IMR-90 (cell line): Measurements from ENCODE around the gene BACH1. TPM values are rescaled to one million over a fixed set of nuclear protein-coding genes. Genes with fewer than 3 reads are reported as not detected.
A peak's percentile ranks its signal among the peaks of the same experiment; 100 is the strongest.

Experiments used
- ATAC-seq: fragments of 200-7000 bp; cut with Tn5 transposase; 2 replicates; pipeline ENCODE4 v1.9.1; 2020; ENCODE audit warnings: low read depth, mild to moderate bottlenecking, moderate library complexity
- BruUV-seq: library from RNA; stranded (reverse); fragments of 400-500 nt; replicated peaks from 2 replicates; lab custom pipeline; 2021; lab: Mats Ljungman, UMichigan
- CTCF ChIA-PET: fragments of 300-600 bp; formaldehyde crosslinking; extraction: SDS; loops from one replicate; lab custom pipeline; 2021; ENCODE audit warnings: antibody characterized with exemption; lab: Yijun Ruan, JAX
- POLR2A ChIA-PET: fragments of 300-600 bp; sonication (Branson Sonifier 250); formaldehyde crosslinking; loops from one replicate; lab custom pipeline; 2022; ENCODE audit warnings: antibody characterized with exemption; ENCODE audit not compliant: unreplicated experiment; lab: Charles Lee
- DNase-seq: peaks from one replicate; pipeline ENCODE4 v3.0.0; 2013
- H2AFZ ChIP-seq: replicated peaks from 2 replicates; pipeline ENCODE3; 2013; ENCODE audit warnings: low read length, mild to moderate bottlenecking; ENCODE audit not compliant: poor library complexity
- H2AK5ac ChIP-seq: 2 replicates; pipeline ENCODE4 v1.6.1; 2013; ENCODE audit warnings: low read depth, low read length, inconsistent platforms
- H2AK9ac ChIP-seq: replicated peaks from 2 replicates; pipeline ENCODE3; 2013; ENCODE audit warnings: mild to moderate bottlenecking, low read depth, low read length, moderate library complexity; ENCODE audit not compliant: poor library complexity
- H2BK120ac ChIP-seq: 2 replicates; pipeline ENCODE4 v1.6.1; 2013; ENCODE audit warnings: low read depth, low read length, inconsistent platforms
- H2BK15ac ChIP-seq: 3 replicates; pipeline ENCODE4 v1.6.1; 2013; ENCODE audit warnings: low read depth, low read length, inconsistent platforms
- H2BK20ac ChIP-seq: 2 replicates; pipeline ENCODE4 v1.6.1; 2013; ENCODE audit warnings: low read depth, mild to moderate bottlenecking, inconsistent platforms, low read length, moderate library complexity
- H2BK5ac ChIP-seq: 2 replicates; pipeline ENCODE4 v1.6.1; 2013; ENCODE audit warnings: mild to moderate bottlenecking, low read depth, low read length, inconsistent platforms; ENCODE audit not compliant: poor library complexity, severe bottlenecking
- H3K14ac ChIP-seq: replicated peaks from 2 replicates; pipeline ENCODE4 v1.6.1; 2013; ENCODE audit warnings: low read depth, low read length, inconsistent platforms
- H3K18ac ChIP-seq: 2 replicates; pipeline ENCODE4 v1.6.1; 2013; ENCODE audit warnings: low read depth, low read length, control low read depth
- H3K23ac ChIP-seq: 2 replicates; pipeline ENCODE4 v1.6.1; 2013; ENCODE audit warnings: low read depth, low read length, inconsistent platforms
- H3K27ac ChIP-seq: 2 replicates; pipeline ENCODE4 v1.5.1; 2013; ENCODE audit warnings: mild to moderate bottlenecking, control low read depth, low read length; ENCODE audit not compliant: insufficient read depth
- H3K27me3 ChIP-seq: 2 replicates; pipeline ENCODE4 v1.6.1; 2013; ENCODE audit warnings: low read length; ENCODE audit not compliant: control insufficient read depth, insufficient read depth
- H3K36me3 ChIP-seq: 2 replicates; pipeline ENCODE4 v1.6.1; 2013; ENCODE audit warnings: low read length, mixed read lengths; ENCODE audit not compliant: control insufficient read depth, insufficient read depth
- H3K4ac ChIP-seq: 2 replicates; pipeline ENCODE4 v1.6.1; 2013; ENCODE audit warnings: low read depth, low read length, inconsistent platforms
- H3K4me1 ChIP-seq: 2 replicates; pipeline ENCODE4 v1.6.1; 2013; ENCODE audit warnings: low read length, mixed read lengths; ENCODE audit not compliant: control insufficient read depth, insufficient read depth
- H3K4me2 ChIP-seq: 2 replicates; pipeline ENCODE4 v1.6.1; 2013; ENCODE audit warnings: low read depth, mild to moderate bottlenecking, control low read depth, low read length, moderate library complexity
- H3K4me3 ChIP-seq: 2 replicates; pipeline ENCODE4 v1.5.1; 2013; ENCODE audit warnings: low read depth, mild to moderate bottlenecking, control low read depth, low read length, moderate library complexity; ENCODE audit not compliant: insufficient read depth
- H3K56ac ChIP-seq: 2 replicates; pipeline ENCODE4 v1.6.1; 2013; ENCODE audit warnings: low read length, inconsistent platforms; ENCODE audit not compliant: insufficient read depth; ENCODE audit errors: extremely low read depth
- H3K79me1 ChIP-seq, 2 experiments: 2 replicates each; pipeline ENCODE4 v1.6.1; 2013; ENCODE audit warnings: low read length in 2 of 2, inconsistent platforms in 1 of 2, low read depth in 1 of 2
- H3K9ac ChIP-seq: 2 replicates; pipeline ENCODE4 v1.6.1; 2013; ENCODE audit warnings: low read depth, low read length, control low read depth
- H3K9me1 ChIP-seq: 2 replicates; pipeline ENCODE4 v1.6.1; 2013; ENCODE audit warnings: low read length, inconsistent platforms; ENCODE audit not compliant: insufficient read depth
- H3K9me3 ChIP-seq: 2 replicates; pipeline ENCODE4 v1.6.1; 2013; ENCODE audit warnings: low read length; ENCODE audit not compliant: control insufficient read depth, insufficient read depth
- H4K20me1 ChIP-seq: 2 replicates; pipeline ENCODE4 v1.6.1; 2013; ENCODE audit warnings: low read length, inconsistent platforms; ENCODE audit not compliant: insufficient read depth
- H4K5ac ChIP-seq: 2 replicates; pipeline ENCODE4 v1.6.1; 2013; ENCODE audit warnings: mild to moderate bottlenecking, low read depth, low read length, control low read depth
- H4K8ac ChIP-seq, 2 experiments: 2 replicates each; pipeline ENCODE4 v1.6.1; 2013; ENCODE audit warnings: low read depth in 2 of 2, low read length in 2 of 2, control low read depth in 1 of 2, inconsistent platforms in 1 of 2
- H4K91ac ChIP-seq: 2 replicates; pipeline ENCODE4 v1.6.1; 2013; ENCODE audit warnings: low read depth, low read length, inconsistent platforms; ENCODE audit not compliant: insufficient read depth
- BHLHE40 ChIP-seq: fragments of 150-350 bp; IDR thresholded peaks from 2 replicates; pipeline ENCODE4 v1.6.1; 2016; ENCODE audit warnings: mild to moderate bottlenecking, low read depth, low read length
- CEBPB ChIP-seq: IDR thresholded peaks from 2 replicates; pipeline ENCODE4 v1.6.1; 2012; ENCODE audit warnings: low read depth, low read length, improper control_type of control experiment
- CHD1 ChIP-seq: IDR thresholded peaks from 2 replicates; pipeline ENCODE4 v1.6.1; 2012; ENCODE audit warnings: low read depth, low read length, improper control_type of control experiment
- FOS ChIP-seq: fragments of 150-350 bp; IDR thresholded peaks from 2 replicates; pipeline ENCODE4 v1.6.1; 2016; ENCODE audit warnings: low read depth, low read length
- MAFK ChIP-seq: IDR thresholded peaks from 2 replicates; pipeline ENCODE4 v1.6.1; 2012; ENCODE audit warnings: low read depth, low read length, improper control_type of control experiment
- MAZ ChIP-seq: IDR thresholded peaks from 2 replicates; pipeline ENCODE4 v1.6.1; 2012; ENCODE audit warnings: low read depth, mild to moderate bottlenecking, low read length, improper control_type of control experiment, moderate library complexity, borderline replicate concordance
- MXI1 ChIP-seq: IDR thresholded peaks from 2 replicates; pipeline ENCODE4 v1.6.1; 2012; ENCODE audit warnings: low read depth, mild to moderate bottlenecking, low read length, moderate library complexity, borderline replicate concordance
- NFE2L2 ChIP-seq: fragments of 150-350 bp; IDR thresholded peaks from 2 replicates; pipeline ENCODE4 v1.6.1; 2016; ENCODE audit warnings: low read depth, mild to moderate bottlenecking, low read length
- POLR2A ChIP-seq: IDR thresholded peaks from 2 replicates; pipeline ENCODE4 v1.6.1; 2012; ENCODE audit warnings: mild to moderate bottlenecking, low read depth, low read length
- RAD21 ChIP-seq: IDR thresholded peaks from 2 replicates; pipeline ENCODE4 v1.6.1; 2012; ENCODE audit warnings: low read length, improper control_type of control experiment
- RCOR1 ChIP-seq: IDR thresholded peaks from 2 replicates; pipeline ENCODE4 v1.6.1; 2012; ENCODE audit warnings: mild to moderate bottlenecking, low read length, improper control_type of control experiment; ENCODE audit not compliant: insufficient replicate concordance
- RFX5 ChIP-seq: IDR thresholded peaks from 2 replicates; pipeline ENCODE4 v1.8.0; 2012; ENCODE audit warnings: low read depth, mild to moderate bottlenecking, low read length, moderate library complexity
- SMC3 ChIP-seq: fragments of 150-350 bp; IDR thresholded peaks from 2 replicates; pipeline ENCODE4 v1.6.1; 2016; ENCODE audit warnings: low read depth, mild to moderate bottlenecking, antibody characterized with exemption, low read length, moderate library complexity
- WGBS, 2 experiments: methylation state at CpG; one replicate each; pipeline versions ENCODE4 v1.1.5 to v1.1.7; 2013; ENCODE audit warnings: missing lambda C conversion rate in 2 of 2; ENCODE audit not compliant: insufficient read length in 1 of 2; ENCODE audit errors: extremely low coverage in 2 of 2; 5-methylcytosine and 5-hydroxymethylcytosine counted together
- dilution Hi-C: fragments of 300-500 bp; cut with HindIII; formaldehyde crosslinking; loops from one replicate; pipeline ENCODE4 v1.14.3; 2018; ENCODE audit warnings: low sequenced_read_pairs; ENCODE audit not compliant: unreplicated experiment
- in situ Hi-C: fragments of 300-500 bp; cut with MboI; formaldehyde crosslinking; loops from 3 replicates; pipeline ENCODE4 v1.14.3; 2019; ENCODE audit warnings: low sequenced_read_pairs, inconsistent platforms, mixed read lengths
- intact Hi-C: fragments of 100-400 bp; cut with micrococcal nuclease; formaldehyde crosslinking; loops from 2 replicates; pipeline ENCODE4 v1.10.0; 2022
- polyA plus RNA-seq, 3 experiments: library from polyadenylated mRNA; depleted of rRNA; stranded (reverse); fragments of >200 nt; gene quantifications; 2 replicates each; pipeline ENCODE4 v1.2.3, GENCODE V29; 2012; ENCODE audit warnings: low replicate concordance in 1 of 3
- total RNA-seq: library from RNA; depleted of rRNA; stranded (reverse); fragments of >200 nt; gene quantifications from 2 replicates; pipeline ENCODE4 v1.2.3, GENCODE V29; 2012
- TF ChIP-seq, protein P1 (sequence below): conservative IDR thresholded peaks from 2 replicates; pipeline ENCODE4 v1.5.1; 2012; ENCODE audit warnings: mild to moderate bottlenecking, low read depth, low read length, improper control_type of control experiment
- TF ChIP-seq, protein P2 (sequence below): fragments of 150-350 bp; IDR thresholded peaks from 2 replicates; pipeline ENCODE4 v1.6.1; 2017; ENCODE audit warnings: mild to moderate bottlenecking, antibody characterized with exemption, low read length, low read depth
- TF ChIP-seq, protein P3 (sequence below): fragments of 150-350 bp; IDR thresholded peaks from 2 replicates; pipeline ENCODE4 v1.6.1; 2016; ENCODE audit warnings: low read depth, mild to moderate bottlenecking, low read length, moderate library complexity, borderline replicate concordance

Gene BACH1
- total and polyA plus RNA-seq, 2 of the 4 experiments (the other 2 are of a cell fraction), result 23.1 to 108 TPM

- H3K79me1 ChIP-seq, result peaks cover 0 to 48% of the 10 kb centered on the region in 2 experiments; a peak in 3 of 4 replicates
- H3K36me3 ChIP-seq, result peaks cover 3% of the 10 kb centered on the region
- peak overlapping the region; percentile 44 for H3K4me2 ChIP-seq
- H3K4me1 ChIP-seq, result peaks cover 20% of the 10 kb centered on the region
- H2BK120ac ChIP-seq, result no peak overlapping the region
- H2AK5ac ChIP-seq, result no peak overlapping the region
- H3K9me3 ChIP-seq, result no peaks in the 10 kb centered on the region
- no peak overlapping the region for H3K4me3 ChIP-seq
- in situ Hi-C loops (loop anchor here (10.0 kb wide), 1 partner anchor 130 kb away; no protein-coding TSS in a partner anchor), dilution Hi-C loops (no loop called here), intact Hi-C loops (no loop called here)
- no peak overlapping the region for H2BK20ac ChIP-seq
- H3K9me1 ChIP-seq, result peaks cover 16% of the 10 kb centered on the region
- ChIA-PET CTCF (interaction anchor here (1.5 kb wide), 1 partner anchor 57 kb away, joined by 4 read pairs; no protein-coding TSS in a partner anchor), POLR2A (no interaction called here)
- H4K91ac ChIP-seq, result no peak overlapping the region
- peak overlapping the region; percentile 19; the same call in 1 of the 2 replicates for H3K18ac ChIP-seq
- ATAC-seq (no peak), DNase-seq (no peak)
- H4K5ac ChIP-seq, result no peak overlapping the region
- no peak overlapping the region for H2BK15ac ChIP-seq
- H2AFZ ChIP-seq, result no peak overlapping the region
- H3K56ac ChIP-seq, result no peak overlapping the region
- H2AK9ac ChIP-seq, result no peak overlapping the region
- H3K14ac ChIP-seq, result no peak overlapping the region
- WGBS, 2 experiments, result no CpG with 5 or more reads among the region's 2 CpGs
- peaks cover 99% of the 10 kb centered on the region for H4K20me1 ChIP-seq
- peak overlapping the region; percentile 38 for H2BK5ac ChIP-seq
- no peak overlapping the region for H3K9ac ChIP-seq
- 0 out of 2 replicates have a peak overlapping the region, but pooled peaks have one; percentile 12 for H3K23ac ChIP-seq
- TF ChIP-seq POLR2A (no peak), CEBPB (no peak), NFE2L2 (no peak), MXI1 (no peak), FOS (no peak), RCOR1 (no peak), CHD1 (no peak), RAD21 (no peak), RFX5 (no peak), SMC3 (no peak), MAZ (no peak), MAFK (no peak), BHLHE40 (no peak)
- TF ChIP-seq, protein P1, sequence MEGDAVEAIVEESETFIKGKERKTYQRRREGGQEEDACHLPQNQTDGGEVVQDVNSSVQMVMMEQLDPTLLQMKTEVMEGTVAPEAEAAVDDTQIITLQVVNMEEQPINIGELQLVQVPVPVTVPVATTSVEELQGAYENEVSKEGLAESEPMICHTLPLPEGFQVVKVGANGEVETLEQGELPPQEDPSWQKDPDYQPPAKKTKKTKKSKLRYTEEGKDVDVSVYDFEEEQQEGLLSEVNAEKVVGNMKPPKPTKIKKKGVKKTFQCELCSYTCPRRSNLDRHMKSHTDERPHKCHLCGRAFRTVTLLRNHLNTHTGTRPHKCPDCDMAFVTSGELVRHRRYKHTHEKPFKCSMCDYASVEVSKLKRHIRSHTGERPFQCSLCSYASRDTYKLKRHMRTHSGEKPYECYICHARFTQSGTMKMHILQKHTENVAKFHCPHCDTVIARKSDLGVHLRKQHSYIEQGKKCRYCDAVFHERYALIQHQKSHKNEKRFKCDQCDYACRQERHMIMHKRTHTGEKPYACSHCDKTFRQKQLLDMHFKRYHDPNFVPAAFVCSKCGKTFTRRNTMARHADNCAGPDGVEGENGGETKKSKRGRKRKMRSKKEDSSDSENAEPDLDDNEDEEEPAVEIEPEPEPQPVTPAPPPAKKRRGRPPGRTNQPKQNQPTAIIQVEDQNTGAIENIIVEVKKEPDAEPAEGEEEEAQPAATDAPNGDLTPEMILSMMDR, result no peak
- TF ChIP-seq, protein P2, sequence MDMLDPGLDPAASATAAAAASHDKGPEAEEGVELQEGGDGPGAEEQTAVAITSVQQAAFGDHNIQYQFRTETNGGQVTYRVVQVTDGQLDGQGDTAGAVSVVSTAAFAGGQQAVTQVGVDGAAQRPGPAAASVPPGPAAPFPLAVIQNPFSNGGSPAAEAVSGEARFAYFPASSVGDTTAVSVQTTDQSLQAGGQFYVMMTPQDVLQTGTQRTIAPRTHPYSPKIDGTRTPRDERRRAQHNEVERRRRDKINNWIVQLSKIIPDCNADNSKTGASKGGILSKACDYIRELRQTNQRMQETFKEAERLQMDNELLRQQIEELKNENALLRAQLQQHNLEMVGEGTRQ, result no peak
- TF ChIP-seq, protein P3, sequence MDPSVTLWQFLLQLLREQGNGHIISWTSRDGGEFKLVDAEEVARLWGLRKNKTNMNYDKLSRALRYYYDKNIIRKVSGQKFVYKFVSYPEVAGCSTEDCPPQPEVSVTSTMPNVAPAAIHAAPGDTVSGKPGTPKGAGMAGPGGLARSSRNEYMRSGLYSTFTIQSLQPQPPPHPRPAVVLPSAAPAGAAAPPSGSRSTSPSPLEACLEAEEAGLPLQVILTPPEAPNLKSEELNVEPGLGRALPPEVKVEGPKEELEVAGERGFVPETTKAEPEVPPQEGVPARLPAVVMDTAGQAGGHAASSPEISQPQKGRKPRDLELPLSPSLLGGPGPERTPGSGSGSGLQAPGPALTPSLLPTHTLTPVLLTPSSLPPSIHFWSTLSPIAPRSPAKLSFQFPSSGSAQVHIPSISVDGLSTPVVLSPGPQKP, result no peak
- no peaks in the 10 kb centered on the region for H3K27me3 ChIP-seq
- no peak overlapping the region for H3K27ac ChIP-seq
- no peak overlapping the region for H3K4ac ChIP-seq
- H4K8ac ChIP-seq, result no peak overlapping the region
- BruUV-seq, result no TSS peak
These were observed 5.9 kb downstream of the BACH1 start for GRCh38 chr21:29304597-29304996.
